Stimulated activated CD8-positive, alpha-beta memory T cell treated with anti-CD3 and anti-CD28 coated beads, Interleukin-12 subunit alpha, Interleukin-12 subunit beta, amount 100 ng/mL, for 4 hours (primary cell): ENCODE data around the gene AKAP13.
"Not testable (repeated sequence)": the region's sequence is repeated elsewhere in the genome, so short reads cannot be mapped to it uniquely, and the experiment has no call there.

ENCODE experiments used
- DNase-seq: peaks from one replicate; pipeline ENCODE4 v3.0.0-alpha.2; 2020; ENCODE audit warnings: low read depth

Gene AKAP13, protein sequence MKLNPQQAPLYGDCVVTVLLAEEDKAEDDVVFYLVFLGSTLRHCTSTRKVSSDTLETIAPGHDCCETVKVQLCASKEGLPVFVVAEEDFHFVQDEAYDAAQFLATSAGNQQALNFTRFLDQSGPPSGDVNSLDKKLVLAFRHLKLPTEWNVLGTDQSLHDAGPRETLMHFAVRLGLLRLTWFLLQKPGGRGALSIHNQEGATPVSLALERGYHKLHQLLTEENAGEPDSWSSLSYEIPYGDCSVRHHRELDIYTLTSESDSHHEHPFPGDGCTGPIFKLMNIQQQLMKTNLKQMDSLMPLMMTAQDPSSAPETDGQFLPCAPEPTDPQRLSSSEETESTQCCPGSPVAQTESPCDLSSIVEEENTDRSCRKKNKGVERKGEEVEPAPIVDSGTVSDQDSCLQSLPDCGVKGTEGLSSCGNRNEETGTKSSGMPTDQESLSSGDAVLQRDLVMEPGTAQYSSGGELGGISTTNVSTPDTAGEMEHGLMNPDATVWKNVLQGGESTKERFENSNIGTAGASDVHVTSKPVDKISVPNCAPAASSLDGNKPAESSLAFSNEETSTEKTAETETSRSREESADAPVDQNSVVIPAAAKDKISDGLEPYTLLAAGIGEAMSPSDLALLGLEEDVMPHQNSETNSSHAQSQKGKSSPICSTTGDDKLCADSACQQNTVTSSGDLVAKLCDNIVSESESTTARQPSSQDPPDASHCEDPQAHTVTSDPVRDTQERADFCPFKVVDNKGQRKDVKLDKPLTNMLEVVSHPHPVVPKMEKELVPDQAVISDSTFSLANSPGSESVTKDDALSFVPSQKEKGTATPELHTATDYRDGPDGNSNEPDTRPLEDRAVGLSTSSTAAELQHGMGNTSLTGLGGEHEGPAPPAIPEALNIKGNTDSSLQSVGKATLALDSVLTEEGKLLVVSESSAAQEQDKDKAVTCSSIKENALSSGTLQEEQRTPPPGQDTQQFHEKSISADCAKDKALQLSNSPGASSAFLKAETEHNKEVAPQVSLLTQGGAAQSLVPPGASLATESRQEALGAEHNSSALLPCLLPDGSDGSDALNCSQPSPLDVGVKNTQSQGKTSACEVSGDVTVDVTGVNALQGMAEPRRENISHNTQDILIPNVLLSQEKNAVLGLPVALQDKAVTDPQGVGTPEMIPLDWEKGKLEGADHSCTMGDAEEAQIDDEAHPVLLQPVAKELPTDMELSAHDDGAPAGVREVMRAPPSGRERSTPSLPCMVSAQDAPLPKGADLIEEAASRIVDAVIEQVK (N-terminal part only)

DNA sequence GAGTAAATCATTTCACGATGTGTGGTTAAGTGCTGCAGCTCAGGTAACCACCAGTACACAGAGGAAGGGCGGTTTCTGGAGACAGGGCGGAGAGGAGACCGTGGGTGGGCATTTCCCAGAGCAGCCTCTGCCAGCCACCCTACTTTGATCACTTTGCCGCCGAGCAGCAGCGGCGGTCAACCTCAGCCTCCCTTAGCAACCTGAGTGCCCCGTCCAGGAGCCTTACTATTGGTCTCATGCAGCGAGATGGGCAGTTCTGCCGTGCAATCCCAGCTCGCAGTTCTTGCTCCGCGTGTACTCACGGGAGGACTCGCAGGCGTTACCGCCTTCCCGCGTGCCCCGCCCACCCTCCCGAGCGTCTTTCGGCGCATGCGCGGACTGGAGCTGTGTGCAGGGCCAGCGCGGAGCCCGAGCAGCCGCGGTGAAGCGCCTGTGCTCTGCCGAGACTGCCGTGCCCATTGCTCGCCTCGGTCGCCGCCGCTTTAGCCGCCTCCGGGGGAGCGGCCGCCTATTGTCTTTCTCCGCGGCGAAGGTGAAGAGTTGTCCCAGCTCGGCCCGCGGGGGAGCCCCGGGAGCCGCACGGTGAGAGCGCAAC, at the start of gene AKAP13:
Gene AKAP13, plus strand, starts transcription at position 387 of the 595 bp plus-strand sequence. CDS start 105,118 bp downstream, outside the sequence.
- DNase-seq: peak; percentile 89

DNA sequence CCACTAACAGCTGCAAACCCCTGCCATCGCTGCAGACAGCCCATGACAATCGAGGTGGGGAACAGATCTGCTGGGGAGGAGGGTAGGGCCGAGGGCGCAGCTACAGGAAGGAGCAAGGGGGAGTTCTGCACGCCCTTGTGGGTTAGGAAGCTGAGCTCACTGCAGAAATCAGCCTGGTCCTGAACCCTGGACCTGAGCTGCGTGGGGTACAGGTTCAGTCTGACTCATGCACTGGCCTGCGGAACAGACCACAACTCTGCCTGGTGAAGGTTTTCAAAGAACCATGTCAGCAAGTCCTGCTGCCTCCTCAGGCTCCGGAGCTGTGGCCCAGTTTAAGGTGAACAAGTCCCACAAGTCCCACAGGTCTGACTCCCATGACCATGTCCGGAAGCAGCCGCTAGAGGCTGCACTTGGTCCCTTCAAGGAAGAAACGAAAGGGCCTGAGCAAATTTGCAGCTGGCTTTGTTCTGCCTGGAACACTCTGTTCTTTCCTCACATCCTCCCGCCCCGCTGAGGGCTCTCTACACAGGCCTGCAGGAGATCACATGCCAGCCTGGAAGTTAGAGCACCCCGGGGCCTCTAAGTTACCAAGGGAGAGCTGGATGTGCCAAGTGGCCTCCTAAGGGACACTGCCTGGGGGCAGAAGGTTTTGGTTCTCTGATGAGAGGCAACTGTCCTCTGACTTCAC, 49.4 kb upstream of the AKAP13 start:
- DNase-seq: peak; percentile 48

- no peak for DNase-seq
Measured at GRCh38 chr15:85331655-85332285, 48.6 kb upstream of the AKAP13 start.

- DNase-seq: no peak
Measured at GRCh38 chr15:85333132-85333831, 47.1 kb upstream of the AKAP13 start.

DNA sequence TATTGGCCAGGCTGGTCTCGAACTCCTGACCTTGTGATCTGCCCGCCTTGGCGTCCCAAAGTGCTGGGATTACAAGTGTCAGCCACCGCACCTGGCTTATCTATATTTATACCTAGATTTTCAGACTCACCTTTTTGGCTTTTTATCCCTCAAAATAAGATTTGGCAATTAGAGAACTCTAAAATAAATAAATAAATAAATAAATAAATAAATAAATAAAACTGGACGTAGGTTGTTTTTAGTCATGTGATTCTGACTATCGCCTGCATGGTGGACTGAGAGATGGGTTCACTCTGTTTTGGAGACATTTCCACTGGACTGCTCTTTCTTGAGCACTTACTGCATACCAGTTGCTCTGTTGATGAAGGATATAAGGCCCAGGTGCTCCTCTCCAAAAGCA, 46.2 kb upstream of the AKAP13 start:
- no peak for DNase-seq

GRCh38 chr15:85335193-85335942, 45.0 kb upstream of the AKAP13 start:
- DNase-seq: no peak

- no peak for DNase-seq
Measured at GRCh38 chr15:85336880-85337279, 43.5 kb upstream of the AKAP13 start.

DNA sequence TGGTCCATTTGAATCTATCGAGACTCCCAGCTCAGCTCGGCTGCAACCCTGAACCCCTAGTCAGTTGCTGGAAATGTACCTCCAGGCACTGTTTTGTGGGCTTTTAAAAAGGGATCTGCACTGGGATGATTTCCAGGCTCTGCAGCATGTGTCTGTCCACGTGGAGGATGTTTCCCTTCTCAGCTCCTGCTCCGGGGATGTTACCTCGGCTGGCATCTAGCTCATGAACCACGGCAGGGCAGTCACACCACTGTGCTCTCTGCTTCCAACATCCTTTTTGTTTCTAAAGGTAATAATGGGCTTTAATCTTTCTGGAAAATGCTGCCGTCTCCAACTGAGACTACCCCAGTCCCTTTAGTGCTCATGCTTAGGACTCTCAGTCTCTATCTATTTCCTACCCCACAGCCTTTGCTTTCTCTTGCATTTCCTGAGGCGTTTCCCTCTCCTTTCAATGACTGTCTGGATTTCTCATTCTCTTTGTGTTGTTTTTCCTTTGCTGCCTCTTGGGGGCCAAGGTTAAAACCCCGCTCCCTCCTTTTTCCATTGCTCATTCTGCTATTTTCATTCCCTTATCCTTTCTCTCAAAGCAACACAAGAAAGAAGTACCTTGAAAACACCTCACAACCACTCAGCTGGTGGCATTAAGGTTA, 42.9 kb upstream of the AKAP13 start:
- DNase-seq: no peak

GRCh38 chr15:85340321-85340665, 40.1 kb upstream of the AKAP13 start:
- DNase-seq: no peak

- no peak for DNase-seq
Measured at GRCh38 chr15:85340852-85341251, 39.6 kb upstream of the AKAP13 start.

- not testable (repeated sequence) for DNase-seq
Measured at GRCh38 chr15:85342163-85342562, 38.2 kb upstream of the AKAP13 start.

GRCh38 chr15:85343443-85343842, 37.0 kb upstream of the AKAP13 start:
- DNase-seq: not testable (repeated sequence)

DNA sequence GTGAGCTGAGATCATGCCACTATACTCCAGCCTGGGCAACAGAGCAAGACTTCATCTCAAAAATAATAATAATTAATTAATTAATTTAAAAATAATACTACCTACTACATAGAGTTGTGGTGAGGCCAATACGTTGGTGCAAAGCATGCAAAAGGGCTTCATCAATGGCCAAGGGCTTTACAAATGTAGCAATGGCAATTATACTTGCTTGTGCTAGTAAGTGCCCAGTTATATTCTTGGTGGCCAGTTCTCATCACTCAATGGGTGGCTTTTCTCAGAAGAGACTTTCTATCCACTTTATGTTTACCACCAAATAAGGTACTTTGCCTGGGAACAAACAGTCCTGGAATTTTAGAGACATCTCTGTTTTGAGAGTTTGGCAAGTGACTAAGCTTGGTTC, 36.2 kb upstream of the AKAP13 start:
- not testable (repeated sequence) for DNase-seq

- DNase-seq: not testable (repeated sequence)
Measured at GRCh38 chr15:85344653-85345114, 35.7 kb upstream of the AKAP13 start.

- DNase-seq: not testable (repeated sequence)
Measured at GRCh38 chr15:85345196-85345918, 35.0 kb upstream of the AKAP13 start.

GRCh38 chr15:85346462-85347084, 33.8 kb upstream of the AKAP13 start:
- DNase-seq: not testable (repeated sequence)

- not testable (repeated sequence) for DNase-seq
Measured at GRCh38 chr15:85347264-85348047, 32.9 kb upstream of the AKAP13 start.
